Thyroid gland (tissue), 4 donors: ENCODE measurements around the gene TBC1D22A.

Experiments
- POLR2A ChIP-seq, 2 donors: fragments of 450-650 bp; IDR thresholded peaks; one replicate each; pipeline ENCODE4 v1.6.1; 2017; ENCODE audit warnings: antibody characterized with exemption in 2 of 2, mild to moderate bottlenecking in 2 of 2, moderate library complexity in 1 of 2
- TF ChIP-seq, protein P1 (sequence below), 6 experiments: fragments of 200-600 bp in 3 of 6; fragments of 450-650 bp in 3 of 6; sonication (generic) in 3 of 6; IDR thresholded peaks; one replicate each; pipeline ENCODE4 v1.5.1; 2016 to 2019; ENCODE audit warnings: antibody characterized with exemption in 6 of 6, mild to moderate bottlenecking in 2 of 6, inconsistent platforms in 1 of 6, moderate library complexity in 1 of 6

GRCh38 chr22:46726066-46726985 is 36.1 kb upstream of the TBC1D22A start:
- TF ChIP-seq POLR2A (IDR thresholded peaks at IDR 0.05) = no peak
- TF ChIP-seq, protein P1, sequence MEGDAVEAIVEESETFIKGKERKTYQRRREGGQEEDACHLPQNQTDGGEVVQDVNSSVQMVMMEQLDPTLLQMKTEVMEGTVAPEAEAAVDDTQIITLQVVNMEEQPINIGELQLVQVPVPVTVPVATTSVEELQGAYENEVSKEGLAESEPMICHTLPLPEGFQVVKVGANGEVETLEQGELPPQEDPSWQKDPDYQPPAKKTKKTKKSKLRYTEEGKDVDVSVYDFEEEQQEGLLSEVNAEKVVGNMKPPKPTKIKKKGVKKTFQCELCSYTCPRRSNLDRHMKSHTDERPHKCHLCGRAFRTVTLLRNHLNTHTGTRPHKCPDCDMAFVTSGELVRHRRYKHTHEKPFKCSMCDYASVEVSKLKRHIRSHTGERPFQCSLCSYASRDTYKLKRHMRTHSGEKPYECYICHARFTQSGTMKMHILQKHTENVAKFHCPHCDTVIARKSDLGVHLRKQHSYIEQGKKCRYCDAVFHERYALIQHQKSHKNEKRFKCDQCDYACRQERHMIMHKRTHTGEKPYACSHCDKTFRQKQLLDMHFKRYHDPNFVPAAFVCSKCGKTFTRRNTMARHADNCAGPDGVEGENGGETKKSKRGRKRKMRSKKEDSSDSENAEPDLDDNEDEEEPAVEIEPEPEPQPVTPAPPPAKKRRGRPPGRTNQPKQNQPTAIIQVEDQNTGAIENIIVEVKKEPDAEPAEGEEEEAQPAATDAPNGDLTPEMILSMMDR (IDR thresholded peaks at IDR 0.05) = no peak
